NCI-H2196 treated with DMSO at 0.1 percent for 48 hours (cell line): Measurements from ENCODE around the gene PTPRM.

Experiments used
- DNase-seq: peaks from one replicate; lab custom pipeline; 2025; ENCODE audit not compliant: unreplicated experiment; lab: John Stamatoyannopoulos, UW

Gene PTPRM

GRCh38 chr18:8299054-8299980, 732.2 kb downstream of the PTPRM start:
- DNase-seq = peak; percentile 71

GRCh38 chr18:8300751-8301410, 733.8 kb downstream of the PTPRM start:
- DNase-seq = no peak

- peak; percentile 59 for DNase-seq
These were observed 734.5 kb downstream of the PTPRM start for GRCh38 chr18:8301427-8302172.

- DNase-seq = no peak
These were observed 736.1 kb downstream of the PTPRM start for GRCh38 chr18:8303151-8303755.

- DNase-seq = no peak
These were observed 740.8 kb downstream of the PTPRM start for GRCh38 chr18:8307960-8308359.

- no peak for DNase-seq
These were observed 745.9 kb downstream of the PTPRM start for GRCh38 chr18:8313043-8313442.

- DNase-seq = no peak
These were observed 747.0 kb downstream of the PTPRM start for GRCh38 chr18:8314124-8314523.

- no peak for DNase-seq
These were observed 752.8 kb downstream of the PTPRM start for GRCh38 chr18:8319798-8320489.

- DNase-seq = no peak
These were observed 755.4 kb downstream of the PTPRM start for GRCh38 chr18:8322486-8322885.

GRCh38 chr18:8324343-8325065, 757.4 kb downstream of the PTPRM start:
- no peak for DNase-seq

GRCh38 chr18:8326763-8327394, 759.8 kb downstream of the PTPRM start:
- DNase-seq = no peak

GRCh38 chr18:8328126-8328525, 761.0 kb downstream of the PTPRM start:
- no peak for DNase-seq

- peak; percentile 55 for DNase-seq
These were observed 762.2 kb downstream of the PTPRM start for GRCh38 chr18:8329186-8329771.

GRCh38 chr18:8330575-8330974, 763.5 kb downstream of the PTPRM start:
- no peak for DNase-seq

- DNase-seq = no peak
These were observed 765.2 kb downstream of the PTPRM start for GRCh38 chr18:8332286-8332685.

GRCh38 chr18:8333961-8334360, 766.8 kb downstream of the PTPRM start:
- peak; percentile 19 for DNase-seq

- no peak for DNase-seq
These were observed 770.1 kb downstream of the PTPRM start for GRCh38 chr18:8337211-8337610.

GRCh38 chr18:8339210-8339609, 772.1 kb downstream of the PTPRM start:
- DNase-seq = no peak

GRCh38 chr18:8339952-8340351, 772.8 kb downstream of the PTPRM start:
- DNase-seq = no peak
